ENCODE measurements around the gene PINLYP.

Gene PINLYP

DNA sequence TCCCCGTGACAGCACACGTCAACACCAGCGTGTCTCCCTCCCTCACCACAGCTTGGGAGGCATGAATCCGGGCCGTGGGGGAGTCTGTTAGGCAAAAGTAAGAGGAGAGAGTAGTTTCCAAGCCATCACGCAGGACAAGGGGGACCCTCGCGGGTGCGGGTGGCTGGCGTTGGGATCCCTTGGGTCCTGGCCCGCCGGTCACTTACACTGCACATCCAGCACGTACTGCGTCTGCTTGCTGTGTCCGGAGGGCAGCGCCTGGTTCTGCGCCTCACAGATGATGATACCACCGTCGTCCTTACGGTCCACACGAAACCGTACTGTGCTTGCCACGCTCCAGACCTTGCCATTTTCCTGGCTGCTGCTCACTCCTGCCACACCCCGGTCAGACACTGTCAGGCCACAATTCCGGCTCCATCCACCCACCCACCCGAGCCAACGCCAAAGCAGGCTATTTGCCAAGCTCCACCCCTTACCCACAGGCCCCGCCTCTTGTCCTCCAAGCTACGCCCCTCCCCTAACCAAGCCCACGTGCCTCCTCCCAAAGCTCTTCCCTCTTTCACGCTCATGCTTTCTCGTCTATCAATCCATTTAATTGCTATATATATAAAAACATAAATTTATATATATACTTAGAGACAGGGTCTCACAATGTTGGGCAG lies 50.4 kb downstream of the PINLYP start:
- Mint-ChIP-seq H3K9me3 (no peaks in the 10 kb centered on the region), H3K4me3 (no peak overlapping the region)
- ATAC-seq (replicated peaks) = no peak

DNA sequence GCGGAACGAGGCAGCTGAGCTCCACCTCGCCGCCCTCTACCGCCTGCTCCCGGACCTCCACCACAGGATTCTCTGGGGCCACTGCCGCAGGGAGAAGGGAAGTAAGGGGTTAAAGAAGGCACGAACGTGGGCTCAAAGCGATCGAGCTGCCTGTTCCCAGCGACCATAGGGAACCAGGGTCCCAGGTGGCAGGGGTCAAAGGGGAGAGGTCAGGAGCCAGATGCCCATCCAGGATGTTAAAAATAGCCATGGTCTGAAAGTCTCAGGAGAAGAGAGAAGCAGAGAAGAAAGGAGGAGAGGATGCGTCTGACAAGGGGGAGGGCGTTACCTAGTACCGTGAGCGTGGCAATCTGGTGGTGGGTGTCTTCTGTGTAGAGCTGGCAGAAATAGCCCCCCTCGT lies 51.2 kb downstream of the PINLYP start:
- ATAC-seq (replicated peaks) (no peak), DNase-seq (no peak)
- no peaks in the 10 kb centered on the region for H3K9me3 Mint-ChIP-seq
- H3K4me3 Mint-ChIP-seq = no peak overlapping the region
- H3K27ac Mint-ChIP-seq = peak overlapping the region in 1 of 2 donors; percentile 58
- peaks cover 4% of the 10 kb centered on the region for H3K36me3 Mint-ChIP-seq (ENCODE audit: insufficient read depth)
- peaks cover 0 to 5% of the 10 kb centered on the region in 2 donors for H3K4me1 Mint-ChIP-seq (ENCODE audit: low read depth in 2 of 2)
- peaks cover 9 to 24% of the 10 kb centered on the region in 2 donors for H3K27me3 Mint-ChIP-seq

More for the DNA sequence above, 50.4 kb downstream of the PINLYP start:
- DNase-seq = no peak
- peaks cover 4% of the 10 kb centered on the region for H3K36me3 Mint-ChIP-seq (ENCODE audit: insufficient read depth)
- peaks cover 0 to 5% of the 10 kb centered on the region in 2 donors for H3K4me1 Mint-ChIP-seq (ENCODE audit: low read depth in 2 of 2)
- H3K27ac Mint-ChIP-seq = peak overlapping the region in 1 of 2 donors; percentile 23
- H3K27me3 Mint-ChIP-seq = peaks cover 9 to 18% of the 10 kb centered on the region in 2 donors

DNA sequence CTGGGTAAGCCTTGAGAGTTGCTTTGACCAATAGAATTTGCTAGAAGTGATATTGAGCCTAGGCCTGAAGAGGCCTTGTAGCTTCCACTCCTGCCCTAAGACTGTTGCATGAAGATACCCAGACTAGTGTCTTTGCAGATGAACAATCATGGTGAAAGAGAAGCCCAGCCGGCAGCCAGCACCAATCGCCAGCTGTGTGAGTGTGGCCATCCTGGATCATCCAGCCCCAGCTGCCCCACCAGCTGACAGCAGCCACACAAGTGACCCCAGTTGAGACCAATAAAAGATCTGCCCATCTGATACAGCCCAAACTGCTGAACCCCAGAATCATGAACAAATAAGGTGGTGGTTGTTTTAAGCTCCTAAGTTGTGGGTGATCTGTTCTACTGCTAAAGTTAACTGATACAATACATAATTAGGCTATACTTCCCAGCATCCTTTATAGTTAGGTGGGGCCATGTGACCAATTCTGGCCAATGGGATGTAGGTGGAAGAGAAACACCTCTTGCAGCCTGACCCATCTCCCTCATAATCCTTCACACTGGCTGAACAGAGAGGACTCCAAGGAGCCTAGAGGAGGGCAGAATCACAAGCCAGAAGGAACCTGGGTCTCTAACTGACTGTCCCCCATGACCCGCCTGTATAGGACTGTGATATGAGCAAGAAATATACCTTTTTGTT lies 53.2 kb downstream of the PINLYP start:
- Mint-ChIP-seq H3K27ac (no peak overlapping the region), H3K27me3 (peaks cover 14 to 43% of the 10 kb centered on the region in 2 donors), H3K4me1 (ENCODE audit: low read depth in 2 of 2) (peaks cover 0 to 5% of the 10 kb centered on the region in 2 donors), H3K9me3 (no peaks in the 10 kb centered on the region), H3K36me3 (ENCODE audit: insufficient read depth) (peaks cover 4% of the 10 kb centered on the region), H3K4me3 (no peak overlapping the region)
- DNase-seq (no peak), ATAC-seq (replicated peaks) (no peak)

DNA sequence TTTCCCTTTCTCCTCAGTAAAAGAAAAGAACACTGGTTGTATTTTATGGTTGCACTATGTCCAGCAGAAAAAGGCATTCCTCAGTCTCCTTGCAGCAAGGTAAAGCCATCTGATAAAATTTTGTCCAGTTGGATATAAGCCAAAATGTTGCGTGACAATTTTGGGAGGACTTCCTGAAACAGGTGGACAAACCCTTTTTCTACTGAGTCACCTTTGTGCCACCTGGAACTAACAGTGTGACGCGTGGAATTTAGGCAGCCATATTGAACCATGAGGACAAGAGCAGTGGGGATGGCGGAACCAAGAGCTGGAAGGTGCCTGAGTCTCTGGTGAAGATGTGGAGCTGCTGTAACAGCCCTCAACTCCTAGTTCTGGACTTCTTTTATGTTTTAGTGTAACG lies 55.9 kb downstream of the PINLYP start:
- ATAC-seq (replicated peaks) (no peak), DNase-seq (no peak)
- Mint-ChIP-seq H3K27me3 (peaks cover 17 to 60% of the 10 kb centered on the region in 2 donors), H3K9me3 (no peaks in the 10 kb centered on the region), H3K27ac (no peak overlapping the region), H3K36me3 (ENCODE audit: insufficient read depth) (no peaks in the 10 kb centered on the region), H3K4me3 (no peak overlapping the region), H3K4me1 (ENCODE audit: low read depth in 2 of 2) (peaks cover 0 to 9% of the 10 kb centered on the region in 2 donors)

Data from effector memory CD8-positive, alpha-beta T cell (primary cell).